ENCODE measurements around the gene PTGER4.

The PTGER4 gene

GRCh38 chr5:40734986-40735385 lies 55.3 kb downstream of the PTGER4 start:
- ChIA-PET CTCF (interaction anchor here (0.9 to 6.1 kb wide), 16 partner anchors 9 to 1162 kb away, joined by 3 to 76 read pairs (median 8); no protein-coding TSS in a partner anchor), POLR2A (no interaction called here)
- H3K4me3 ChIP-seq (ENCODE audit: low read depth, low read length), result no peak overlapping the region
- no peak for DNase-seq (ENCODE audit: low read depth, low spot score)
- TF ChIP-seq, protein P1, sequence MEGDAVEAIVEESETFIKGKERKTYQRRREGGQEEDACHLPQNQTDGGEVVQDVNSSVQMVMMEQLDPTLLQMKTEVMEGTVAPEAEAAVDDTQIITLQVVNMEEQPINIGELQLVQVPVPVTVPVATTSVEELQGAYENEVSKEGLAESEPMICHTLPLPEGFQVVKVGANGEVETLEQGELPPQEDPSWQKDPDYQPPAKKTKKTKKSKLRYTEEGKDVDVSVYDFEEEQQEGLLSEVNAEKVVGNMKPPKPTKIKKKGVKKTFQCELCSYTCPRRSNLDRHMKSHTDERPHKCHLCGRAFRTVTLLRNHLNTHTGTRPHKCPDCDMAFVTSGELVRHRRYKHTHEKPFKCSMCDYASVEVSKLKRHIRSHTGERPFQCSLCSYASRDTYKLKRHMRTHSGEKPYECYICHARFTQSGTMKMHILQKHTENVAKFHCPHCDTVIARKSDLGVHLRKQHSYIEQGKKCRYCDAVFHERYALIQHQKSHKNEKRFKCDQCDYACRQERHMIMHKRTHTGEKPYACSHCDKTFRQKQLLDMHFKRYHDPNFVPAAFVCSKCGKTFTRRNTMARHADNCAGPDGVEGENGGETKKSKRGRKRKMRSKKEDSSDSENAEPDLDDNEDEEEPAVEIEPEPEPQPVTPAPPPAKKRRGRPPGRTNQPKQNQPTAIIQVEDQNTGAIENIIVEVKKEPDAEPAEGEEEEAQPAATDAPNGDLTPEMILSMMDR (IDR thresholded peaks at IDR 0.05; ENCODE audit: insufficient read depth, low read length, missing control alignments), result no peak

DNA sequence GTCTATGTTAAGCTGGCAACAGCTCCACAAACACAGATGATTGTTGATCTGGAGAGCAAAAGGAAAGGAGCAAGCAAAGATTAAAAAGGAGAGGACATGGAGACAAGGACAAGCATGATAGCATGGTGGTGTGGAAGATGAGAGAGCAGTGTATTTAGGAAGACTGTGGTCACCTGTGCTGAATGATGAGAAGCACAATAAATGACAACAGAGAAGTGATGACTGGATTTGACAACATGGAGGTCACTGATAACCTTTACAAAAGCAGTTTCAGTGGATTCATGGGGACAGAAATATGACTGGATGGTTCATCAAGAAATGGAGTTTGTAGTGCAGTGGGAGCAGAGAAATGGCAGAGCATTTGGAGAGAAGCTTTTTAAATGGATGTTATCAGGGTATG lies 55.9 kb downstream of the PTGER4 start:
- no peak overlapping the region for H3K4me3 ChIP-seq (ENCODE audit: low read depth, low read length)
- ChIA-PET POLR2A (no interaction called here), CTCF (interaction anchor here (0.9 to 6.1 kb wide), 21 partner anchors 8 to 1164 kb away, joined by 3 to 76 read pairs (median 5); partner anchors contain the start of gene TTC33)
- TF ChIP-seq, protein P1 (IDR thresholded peaks at IDR 0.05; ENCODE audit: insufficient read depth, low read length, missing control alignments), result no peak
- no peak for DNase-seq (ENCODE audit: low read depth, low spot score)

DNA sequence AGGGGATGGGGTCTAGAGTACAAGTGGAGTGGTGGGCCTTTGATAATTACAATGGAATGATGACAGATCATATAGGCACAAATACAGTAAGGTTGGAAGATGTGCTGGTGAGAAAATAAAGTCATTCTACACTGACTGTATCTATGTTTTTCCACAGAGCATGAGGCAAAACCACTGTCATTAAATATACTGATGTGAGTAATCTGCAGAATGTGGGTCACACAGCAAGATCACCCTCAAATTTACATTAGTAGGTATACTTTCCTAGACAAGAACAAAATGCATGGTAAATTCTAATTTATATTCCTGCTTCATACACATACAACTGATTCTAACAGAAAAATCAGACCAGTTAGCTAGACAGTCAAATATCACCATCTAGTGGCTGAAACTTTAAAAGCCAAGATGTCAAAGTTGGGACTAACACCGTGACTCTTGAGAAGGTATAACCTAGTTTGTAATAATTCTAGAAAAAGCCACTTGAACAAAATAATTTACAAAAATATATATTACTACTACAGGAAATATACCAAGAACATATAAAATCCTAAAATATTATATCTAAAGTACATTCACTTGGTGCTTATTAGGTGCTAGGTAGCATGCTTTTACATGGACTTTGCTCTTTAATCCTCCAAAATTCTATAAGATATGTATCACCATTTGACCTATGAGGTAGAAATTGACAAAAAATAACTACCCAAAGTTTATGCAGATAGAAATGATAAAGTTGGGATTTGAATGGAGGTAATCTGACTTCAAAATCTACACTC lies 56.6 kb downstream of the PTGER4 start:
- ChIA-PET POLR2A (no interaction called here), CTCF (interaction anchor here (1.0 to 6.1 kb wide), 17 partner anchors 9 to 1164 kb away, joined by 3 to 76 read pairs (median 6); partner anchors contain the start of gene TTC33)
- TF ChIP-seq, protein P1 (IDR thresholded peaks at IDR 0.05; ENCODE audit: insufficient read depth, low read length, missing control alignments), result peak; percentile 52
- DNase-seq (ENCODE audit: low read depth, low spot score), result no peak
- no peak overlapping the region for H3K4me3 ChIP-seq (ENCODE audit: low read depth, low read length)

GRCh38 chr5:40738502-40738901 lies 58.8 kb downstream of the PTGER4 start:
- ChIA-PET POLR2A (interaction anchor here (0.5 kb wide), 1 partner anchor 53 kb away, joined by 3 read pairs; no protein-coding TSS in a partner anchor), CTCF (interaction anchor here (1.0 to 2.6 kb wide), 9 partner anchors 9 to 1168 kb away, joined by 3 to 21 read pairs (median 5); no protein-coding TSS in a partner anchor)

More at GRCh38 chr5:40738502-40738901, 58.8 kb downstream of the PTGER4 start:
- DNase-seq (ENCODE audit: low read depth, low spot score), result no peak
- TF ChIP-seq, protein P1 (IDR thresholded peaks at IDR 0.05; ENCODE audit: insufficient read depth, low read length, missing control alignments), result no peak
- H3K4me3 ChIP-seq (ENCODE audit: low read depth, low read length), result no peak overlapping the region
